ENCODE results near the gene TMEM132A. TPM values are rescaled to one million over a fixed set of nuclear protein-coding genes. Genes with fewer than 3 reads are reported as not detected.

The TMEM132A gene
- total RNA-seq, 2 donors from 2014 or later: 9.3 to 12.2 TPM

DNA sequence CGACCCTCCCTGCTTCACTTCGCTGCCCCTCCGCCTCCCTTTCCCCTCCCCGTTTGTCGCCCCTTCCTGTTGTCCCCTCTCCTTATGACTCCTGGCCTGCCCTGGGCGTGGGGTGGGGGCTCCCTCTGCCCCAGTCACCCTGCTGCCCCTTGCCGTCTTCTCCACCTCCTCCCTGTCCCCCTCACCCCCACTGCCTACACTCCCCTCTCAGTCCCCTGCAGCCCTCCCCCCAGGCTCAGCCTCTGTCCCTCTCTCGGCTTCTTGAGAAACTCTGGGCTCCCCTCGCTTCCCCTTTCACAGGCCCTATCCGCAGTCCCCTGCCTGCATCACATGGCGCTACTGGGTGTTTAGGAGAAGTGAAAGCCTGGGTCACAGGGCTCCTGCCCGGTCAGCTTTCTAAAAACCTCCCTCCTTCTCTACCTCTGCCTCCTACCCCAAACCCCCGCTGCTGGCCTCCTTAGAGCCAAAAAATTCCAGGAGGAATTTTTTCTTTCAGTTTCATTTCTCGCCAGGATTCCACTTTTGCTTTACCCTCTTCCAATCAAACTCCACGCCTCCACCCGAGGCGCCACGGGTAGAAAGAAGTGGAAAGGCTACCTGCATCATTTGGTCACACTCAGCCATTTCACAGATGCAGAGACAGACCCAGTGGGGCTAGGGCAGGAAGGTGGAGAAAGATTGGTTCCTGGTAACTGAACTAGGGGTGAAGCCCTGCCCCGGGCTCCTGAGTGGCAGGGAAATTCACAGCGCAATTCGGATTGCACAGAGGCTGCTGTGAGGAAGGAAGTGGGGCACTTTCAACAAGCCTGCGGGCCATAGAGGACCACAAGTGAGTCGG is 27.9 kb downstream of the TMEM132A start, which contains the start of gene SLC15A3:
Gene SLC15A3 (minus strand): TSS at position 273 of the 838 bp plus-strand sequence. CDS start 625 bp downstream, outside the sequence.
- H3K27ac ChIP-seq: peak within 1 kb of the TSS in 3 of 4 donors; percentile 62 to 80 (median 62)
- intact Hi-C loops (cut with DNase I): no loop called here
- H3K27me3 ChIP-seq: peaks cover 0 to 5% of the 10 kb centered on the region in 2 donors
- TF ChIP-seq POLR2A (IDR thresholded peaks at IDR 0.05): peak in 1 of 3 donors; percentile 55
- TF ChIP-seq, protein P1, sequence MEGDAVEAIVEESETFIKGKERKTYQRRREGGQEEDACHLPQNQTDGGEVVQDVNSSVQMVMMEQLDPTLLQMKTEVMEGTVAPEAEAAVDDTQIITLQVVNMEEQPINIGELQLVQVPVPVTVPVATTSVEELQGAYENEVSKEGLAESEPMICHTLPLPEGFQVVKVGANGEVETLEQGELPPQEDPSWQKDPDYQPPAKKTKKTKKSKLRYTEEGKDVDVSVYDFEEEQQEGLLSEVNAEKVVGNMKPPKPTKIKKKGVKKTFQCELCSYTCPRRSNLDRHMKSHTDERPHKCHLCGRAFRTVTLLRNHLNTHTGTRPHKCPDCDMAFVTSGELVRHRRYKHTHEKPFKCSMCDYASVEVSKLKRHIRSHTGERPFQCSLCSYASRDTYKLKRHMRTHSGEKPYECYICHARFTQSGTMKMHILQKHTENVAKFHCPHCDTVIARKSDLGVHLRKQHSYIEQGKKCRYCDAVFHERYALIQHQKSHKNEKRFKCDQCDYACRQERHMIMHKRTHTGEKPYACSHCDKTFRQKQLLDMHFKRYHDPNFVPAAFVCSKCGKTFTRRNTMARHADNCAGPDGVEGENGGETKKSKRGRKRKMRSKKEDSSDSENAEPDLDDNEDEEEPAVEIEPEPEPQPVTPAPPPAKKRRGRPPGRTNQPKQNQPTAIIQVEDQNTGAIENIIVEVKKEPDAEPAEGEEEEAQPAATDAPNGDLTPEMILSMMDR (IDR thresholded peaks at IDR 0.05): no peak
- DNase-seq: peak in 2 of 4 donors; percentile 30 to 78
- no peaks in the 10 kb centered on the region for H3K36me3 ChIP-seq (replicated peaks in 1 of 2; ENCODE audit: insufficient read depth in 1 of 2, low read depth in 2 of 2)
- WGBS, 2 donors: 45 to 54% methylated on average over 19 to 22 of the region's 23 CpGs
- H3K4me1 ChIP-seq: no peaks in the 10 kb centered on the region
- no peaks in the 10 kb centered on the region for H3K9me3 ChIP-seq
- no peak within 1 kb of the TSS for H3K4me3 ChIP-seq
- peak; percentile 36 for ATAC-seq

DNA sequence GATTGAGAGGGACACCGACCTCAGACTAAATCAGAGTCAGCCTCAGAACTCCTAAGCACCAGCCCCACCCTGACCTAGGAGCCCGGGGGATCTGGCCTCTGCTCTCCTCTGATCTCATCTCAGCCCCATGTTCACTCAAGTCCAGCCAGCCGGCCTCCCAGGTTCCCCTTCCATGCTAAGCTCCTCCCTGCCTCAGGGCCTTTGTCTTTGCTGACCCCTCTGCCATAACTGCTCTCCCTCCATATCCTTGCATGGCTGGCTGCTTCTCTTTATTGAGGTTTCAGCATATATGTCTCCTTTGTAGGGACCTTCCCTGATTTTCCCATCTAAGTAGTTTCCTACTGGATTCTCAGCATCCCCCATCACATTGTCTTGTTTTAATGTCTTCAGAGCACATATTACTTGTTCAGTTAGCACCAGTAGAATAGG is 28.5 kb downstream of the TMEM132A start:
- Histone ChIP-seq H3K27me3 (peaks cover 0 to 5% of the 10 kb centered on the region in 2 donors), H3K27ac (peak overlapping the region in 3 of 4 donors; percentile 62 to 80 (median 62)), H3K4me1 (no peaks in the 10 kb centered on the region), H3K4me3 (no peak overlapping the region), H3K9me3 (no peaks in the 10 kb centered on the region), H3K36me3 (replicated peaks in 1 of 2; ENCODE audit: insufficient read depth in 1 of 2, low read depth in 2 of 2) (no peaks in the 10 kb centered on the region)
- TF ChIP-seq POLR2A (IDR thresholded peaks at IDR 0.05): peak in 1 of 3 donors; percentile 10
- TF ChIP-seq, protein P1 (IDR thresholded peaks at IDR 0.05): no peak
- intact Hi-C loops (cut with DNase I): no loop called here
- WGBS, 2 donors: 45 to 65% methylated on average over 3 of the region's 3 CpGs
- ATAC-seq (no peak), DNase-seq (no peak)

DNA sequence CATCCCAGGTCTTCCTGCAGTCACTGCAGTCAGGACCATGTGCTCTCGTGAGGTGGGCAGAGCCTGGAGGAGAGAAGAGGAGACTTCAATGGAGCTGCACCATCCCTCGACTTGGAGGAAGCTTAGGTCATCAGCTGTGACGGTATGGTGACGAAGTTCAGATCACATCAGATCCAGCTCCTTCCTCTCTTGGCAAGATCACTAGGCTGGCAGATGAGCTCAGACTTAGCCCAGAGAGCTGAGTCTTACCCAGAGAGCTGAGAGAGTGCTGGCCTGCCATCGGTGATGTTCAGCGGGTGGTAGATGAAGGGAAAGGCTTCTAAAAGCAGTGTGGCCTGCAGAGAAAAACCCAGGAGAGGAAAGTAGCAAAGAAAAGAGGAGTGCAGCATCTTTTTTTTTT is 29.5 kb downstream of the TMEM132A start:
- H3K36me3 ChIP-seq (replicated peaks in 1 of 2; ENCODE audit: insufficient read depth in 1 of 2, low read depth in 2 of 2): no peaks in the 10 kb centered on the region
- ATAC-seq: no peak
- 72 to 76% methylated on average over 6 of the region's 6 CpGs for WGBS, 2 donors
- no peak for TF ChIP-seq POLR2A (IDR thresholded peaks at IDR 0.05)
- TF ChIP-seq, protein P1 (IDR thresholded peaks at IDR 0.05): no peak
- intact Hi-C loops (cut with DNase I): no loop called here
- no peak overlapping the region for H3K4me3 ChIP-seq
- no peaks in the 10 kb centered on the region for H3K4me1 ChIP-seq
- peaks cover 0 to 5% of the 10 kb centered on the region in 2 donors for H3K27me3 ChIP-seq
- DNase-seq: peak in 1 of 4 donors; percentile 38
- no peaks in the 10 kb centered on the region for H3K9me3 ChIP-seq
- H3K27ac ChIP-seq: peak overlapping the region in 1 of 4 donors; percentile 21

DNA sequence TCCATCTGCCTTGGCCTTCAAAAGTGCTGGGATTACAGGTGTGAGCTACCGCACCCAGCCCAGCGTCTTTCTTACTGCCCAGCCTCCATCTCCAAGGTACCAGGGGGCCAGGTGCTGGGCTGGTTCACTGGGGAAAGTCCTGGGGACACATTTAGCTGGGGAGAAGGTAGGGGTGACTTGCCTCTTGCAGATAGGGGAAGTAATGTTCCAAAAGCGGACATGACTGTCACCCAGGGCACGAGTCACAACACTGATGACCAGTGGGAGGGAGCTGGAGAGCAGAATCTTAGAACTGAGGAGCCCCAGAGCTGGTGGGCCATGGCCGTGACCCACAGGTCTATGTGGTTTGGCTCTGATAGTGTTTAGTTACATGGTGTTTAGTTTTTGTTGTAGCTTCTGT is 30.2 kb downstream of the TMEM132A start:
- H3K27ac ChIP-seq: no peak overlapping the region
- intact Hi-C loops (cut with DNase I): no loop called here
- H3K4me3 ChIP-seq: no peak overlapping the region
- H3K9me3 ChIP-seq: no peaks in the 10 kb centered on the region
- DNase-seq (peak in 1 of 4 donors; percentile 39), ATAC-seq (no peak)
- TF ChIP-seq, protein P1 (IDR thresholded peaks at IDR 0.05): no peak
- no peak for TF ChIP-seq POLR2A (IDR thresholded peaks at IDR 0.05)
- peaks cover 0 to 5% of the 10 kb centered on the region in 2 donors for H3K27me3 ChIP-seq
- H3K36me3 ChIP-seq (replicated peaks in 1 of 2; ENCODE audit: insufficient read depth in 1 of 2, low read depth in 2 of 2): no peaks in the 10 kb centered on the region
- H3K4me1 ChIP-seq: no peaks in the 10 kb centered on the region
- WGBS, 2 donors: 67 to 75% methylated on average over 5 of the region's 5 CpGs
